HG02970 (cell line): ENCODE measurements around the gene LY6G5C.

Experiments
- ATAC-seq: cut with Tn5 transposase; IDR thresholded peaks from one replicate; pipeline ENCODE4 v1.9.1; 2021; ENCODE audit warnings: mild to moderate bottlenecking, moderate library complexity, moderate number of reproducible peaks; ENCODE audit not compliant: unreplicated experiment, low FRiP score

The LY6G5C gene

GRCh38 chr6:31680226-31681134 lies at the start of gene LY6G5C:
Gene LY6G5C (minus strand): TSS chr6:31681067. CDS start chr6:31680373, 694 bp downstream.
- ATAC-seq: no peak

DNA sequence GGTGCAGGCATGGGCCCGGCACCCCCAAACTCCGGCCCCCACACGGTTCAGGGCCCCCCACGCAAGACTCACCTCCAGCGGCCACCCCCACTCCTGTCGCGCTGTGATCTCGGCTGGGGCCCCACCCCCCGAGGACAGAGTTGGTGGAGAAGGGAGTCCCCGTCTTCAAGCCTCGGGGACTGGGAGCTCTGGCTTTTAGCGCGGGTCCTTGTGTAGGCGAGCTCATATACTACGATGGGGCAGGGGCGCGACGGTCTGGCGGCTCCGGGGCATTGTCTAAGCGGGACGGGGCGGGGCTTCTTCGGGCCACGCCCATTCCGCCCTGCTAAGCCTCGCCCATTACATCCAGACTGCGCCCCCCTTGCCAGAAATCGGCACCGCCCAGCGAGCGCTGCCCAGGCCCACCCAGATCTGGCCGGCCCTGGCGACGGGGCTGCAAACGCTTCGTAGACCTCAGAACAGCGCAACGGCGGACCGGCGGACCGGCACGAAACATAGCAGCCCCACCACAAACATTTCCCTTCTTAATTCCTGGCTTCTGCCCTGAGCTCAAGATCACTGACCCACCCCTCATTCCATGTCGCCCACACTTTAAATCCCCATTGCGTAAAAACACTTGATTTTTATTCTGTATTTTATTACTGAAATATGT lies 49.2 kb upstream of the LY6G5C start:
- peak; percentile 38 for ATAC-seq

GRCh38 chr6:31729515-31729978 lies 48.7 kb upstream of the LY6G5C start:
- ATAC-seq: peak; percentile 42

- no peak for ATAC-seq
Observed at GRCh38 chr6:31728767-31729514, 48.1 kb upstream of the LY6G5C start, which contains the start of gene DDAH2. Gene DDAH2 (minus strand): TSS chr6:31729299. CDS start chr6:31729161, 138 bp downstream.

DNA sequence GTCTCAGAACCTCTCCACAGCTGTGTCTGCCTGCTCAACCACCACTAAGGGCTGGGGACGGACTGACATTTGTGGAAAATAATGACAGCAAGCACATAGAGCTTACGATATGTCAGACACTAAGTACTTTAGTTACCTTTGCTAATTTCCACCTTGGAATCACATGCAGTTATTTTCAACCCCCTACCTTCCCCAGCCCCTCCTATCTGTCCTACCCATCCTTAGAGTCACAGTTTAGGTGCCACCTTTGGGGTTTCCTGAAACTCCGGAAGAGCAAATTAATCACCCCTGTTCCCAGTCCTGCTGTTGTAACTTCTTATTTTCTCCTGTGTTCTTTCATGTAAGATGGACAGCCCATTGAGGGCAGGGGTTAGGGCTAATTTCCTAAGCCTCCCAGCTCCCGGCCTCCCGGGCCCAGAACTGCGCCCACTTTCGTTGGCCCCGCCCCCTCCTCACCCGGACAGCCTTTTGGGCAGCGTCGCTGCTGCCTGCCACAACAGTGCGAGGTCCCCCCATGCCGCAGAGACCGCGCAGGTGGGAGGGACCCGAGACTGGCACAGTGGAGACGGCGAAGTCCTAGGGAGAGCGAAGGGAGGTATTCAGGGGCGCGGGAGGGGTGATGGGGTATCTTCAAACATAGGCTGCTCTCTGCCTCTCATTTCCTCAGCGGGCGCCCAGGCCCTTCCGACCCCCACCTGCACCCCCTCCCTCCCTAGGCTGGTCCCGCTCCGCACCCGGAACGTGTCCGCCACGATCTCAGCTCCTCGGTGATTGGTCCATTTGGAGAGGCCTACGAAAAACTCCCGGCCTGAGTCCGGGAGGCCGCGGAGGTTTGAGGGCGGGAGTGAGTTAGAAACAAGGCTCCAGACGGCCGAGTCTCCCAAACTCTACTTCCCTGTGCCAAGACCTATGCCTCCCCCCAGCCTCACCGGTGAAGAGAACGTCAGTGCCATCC lies 47.1 kb upstream of the LY6G5C start:
- ATAC-seq: no peak

DNA sequence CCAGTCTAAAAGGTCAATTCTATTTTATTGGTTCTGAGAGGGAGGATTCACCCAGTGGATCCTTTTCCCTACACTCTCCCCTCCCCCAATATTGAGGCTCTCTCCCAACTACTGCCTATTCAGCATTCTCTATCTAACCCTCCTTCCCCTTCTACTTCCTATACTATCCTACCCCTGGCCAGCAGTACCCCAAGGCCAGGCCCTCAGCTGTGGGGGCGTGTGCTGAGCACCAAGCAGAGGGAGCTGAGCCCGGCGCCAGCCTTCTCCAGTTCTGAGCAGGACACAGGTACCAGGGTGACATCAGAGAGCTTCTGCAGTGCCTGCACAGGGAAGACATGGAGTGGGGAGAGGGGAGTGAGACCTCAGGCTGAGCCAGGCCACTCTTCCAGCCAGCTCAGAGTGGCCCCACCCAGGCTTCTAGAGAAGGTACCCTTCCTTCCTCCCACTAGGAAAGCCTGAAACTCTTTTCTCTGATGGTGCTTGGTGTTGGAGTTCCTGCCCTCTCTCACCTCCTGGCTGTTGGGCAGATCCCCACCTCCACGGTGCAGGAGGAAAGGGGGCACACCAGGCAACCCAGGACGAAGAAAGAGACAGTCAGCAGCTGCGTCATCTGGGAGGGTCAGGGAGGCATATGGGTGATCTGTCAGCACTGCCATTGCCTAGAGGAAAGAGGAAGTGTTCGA lies 46.3 kb upstream of the LY6G5C start:
- no peak for ATAC-seq

DNA sequence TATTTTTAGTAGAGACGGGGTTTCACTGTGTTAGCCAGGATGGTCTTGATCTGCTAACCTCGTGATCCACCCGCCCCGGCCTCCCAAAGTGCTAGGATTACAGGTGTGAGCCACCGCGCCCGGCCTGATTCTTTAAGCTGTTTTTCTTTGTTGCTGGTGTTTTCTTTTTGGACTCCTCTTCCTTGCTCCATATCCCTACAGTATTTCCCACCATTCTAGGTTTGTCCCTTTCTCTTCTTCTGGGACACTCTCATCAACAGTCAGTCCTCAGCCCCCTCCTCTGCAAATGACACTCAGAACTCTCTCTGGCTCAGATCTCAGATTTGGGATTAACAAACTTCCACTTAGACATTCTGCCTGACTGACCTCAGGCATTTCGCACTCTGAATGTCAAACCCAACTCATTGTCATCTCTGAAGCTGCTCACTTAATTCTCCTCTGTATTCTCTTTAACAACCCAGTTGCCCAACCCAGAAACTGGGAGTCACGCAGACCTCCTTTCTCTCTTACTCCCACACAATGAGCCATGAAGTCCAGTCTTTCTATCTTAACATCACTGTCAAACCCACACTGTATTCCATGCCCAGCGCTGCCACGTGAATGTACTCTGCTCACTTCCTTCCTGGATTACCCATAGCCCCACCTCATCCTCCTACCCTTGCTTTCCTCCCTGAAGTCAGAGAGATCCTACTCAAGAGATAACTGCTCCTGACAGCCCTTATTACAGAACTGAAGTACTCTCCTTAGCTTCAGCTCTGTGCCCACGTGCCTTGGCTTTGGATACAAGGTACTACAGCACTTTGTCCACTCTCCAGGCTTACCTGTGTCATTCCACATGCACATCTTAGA lies 44.9 kb upstream of the LY6G5C start:
- ATAC-seq: no peak

GRCh38 chr6:31723980-31724691 lies 43.3 kb upstream of the LY6G5C start:
- ATAC-seq: no peak

GRCh38 chr6:31723245-31723979 lies 42.5 kb upstream of the LY6G5C start, which contains the start of gene MPIG6B:
Gene MPIG6B (plus strand): TSS chr6:31723373. CDS start chr6:31723384, 11 bp downstream.
- ATAC-seq: no peak

DNA sequence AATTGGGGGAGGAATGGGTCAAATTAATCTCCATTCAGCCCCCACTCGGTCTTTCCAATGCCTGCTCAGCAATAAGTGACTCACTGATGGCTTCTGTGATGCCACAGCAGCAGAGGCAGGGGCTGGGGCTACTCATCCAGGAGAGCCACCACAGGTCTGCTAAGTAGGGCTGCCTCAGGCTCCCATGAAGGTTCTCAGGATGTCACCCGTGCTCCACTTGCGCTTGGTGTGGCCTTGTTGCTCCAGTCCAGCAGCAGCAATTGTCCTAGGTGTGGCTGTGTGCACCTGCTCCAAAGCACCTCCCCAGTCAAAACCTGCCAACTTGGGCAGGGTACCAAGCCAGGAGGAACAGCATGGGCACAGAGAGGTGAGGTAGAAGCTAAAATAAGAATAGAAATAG lies 41.3 kb upstream of the LY6G5C start:
- ATAC-seq: no peak

DNA sequence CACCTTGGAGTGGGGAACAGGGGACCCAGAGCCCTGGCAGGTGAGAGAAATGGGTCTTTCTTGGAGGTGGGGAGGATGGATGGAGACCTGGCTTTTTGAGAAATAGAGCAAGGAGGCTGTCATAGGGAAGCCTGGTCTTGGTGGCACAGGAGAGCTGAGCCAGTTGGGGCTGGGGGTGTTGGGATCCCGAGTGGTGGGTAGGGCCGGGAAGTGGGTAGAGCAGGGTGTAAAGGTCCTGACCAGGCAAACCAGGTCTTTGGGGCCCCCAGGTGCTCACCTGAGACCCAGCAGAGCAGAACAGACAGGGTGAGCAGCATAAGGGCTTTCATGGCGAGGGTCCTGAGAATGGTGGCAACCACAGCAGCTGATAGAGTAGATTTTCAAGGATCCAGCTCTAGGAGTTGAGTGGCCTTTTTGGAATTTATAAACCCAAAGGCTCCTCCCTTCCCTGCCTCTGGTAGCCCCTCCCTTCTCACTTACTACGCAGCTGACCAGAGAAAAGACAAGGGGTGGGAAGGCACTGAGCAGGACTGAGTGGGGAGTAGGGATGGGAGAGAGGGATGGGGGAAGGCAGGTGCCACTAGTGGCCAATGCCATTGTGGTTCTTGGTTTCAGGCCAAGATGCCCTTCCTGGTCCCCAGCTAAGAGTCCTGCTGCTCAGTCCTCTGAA lies 40.6 kb upstream of the LY6G5C start, which contains the start of gene LY6G6C:
TSS of gene LY6G6C (minus strand) at position 396 of the 670 bp plus-strand sequence. CDS start at position 329, 67 bp downstream.
- ATAC-seq: no peak

GRCh38 chr6:31720196-31720770 lies 39.4 kb upstream of the LY6G5C start:
- no peak for ATAC-seq

- no peak for ATAC-seq
Observed at GRCh38 chr6:31719001-31719400, 38.1 kb upstream of the LY6G5C start.

DNA sequence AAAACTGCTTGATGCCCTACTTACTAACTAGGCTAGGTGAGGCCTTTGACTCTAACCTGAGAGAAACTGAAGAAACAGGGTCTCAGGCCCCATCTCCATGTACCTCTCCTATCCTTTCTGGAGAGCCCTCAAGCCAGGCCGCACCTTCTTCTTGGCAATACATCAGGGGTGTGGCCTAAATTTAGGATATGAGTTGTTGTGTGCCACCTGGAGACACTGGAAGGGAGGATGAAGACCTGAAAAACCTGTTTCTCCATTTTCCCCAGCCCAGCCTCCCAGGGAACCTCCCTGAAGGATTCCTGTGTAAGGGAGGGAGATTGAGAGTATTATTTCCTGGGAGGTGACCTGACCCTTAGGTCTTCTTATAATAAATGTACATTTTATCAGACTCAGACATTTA lies 37.4 kb upstream of the LY6G5C start:
- no peak for ATAC-seq

DNA sequence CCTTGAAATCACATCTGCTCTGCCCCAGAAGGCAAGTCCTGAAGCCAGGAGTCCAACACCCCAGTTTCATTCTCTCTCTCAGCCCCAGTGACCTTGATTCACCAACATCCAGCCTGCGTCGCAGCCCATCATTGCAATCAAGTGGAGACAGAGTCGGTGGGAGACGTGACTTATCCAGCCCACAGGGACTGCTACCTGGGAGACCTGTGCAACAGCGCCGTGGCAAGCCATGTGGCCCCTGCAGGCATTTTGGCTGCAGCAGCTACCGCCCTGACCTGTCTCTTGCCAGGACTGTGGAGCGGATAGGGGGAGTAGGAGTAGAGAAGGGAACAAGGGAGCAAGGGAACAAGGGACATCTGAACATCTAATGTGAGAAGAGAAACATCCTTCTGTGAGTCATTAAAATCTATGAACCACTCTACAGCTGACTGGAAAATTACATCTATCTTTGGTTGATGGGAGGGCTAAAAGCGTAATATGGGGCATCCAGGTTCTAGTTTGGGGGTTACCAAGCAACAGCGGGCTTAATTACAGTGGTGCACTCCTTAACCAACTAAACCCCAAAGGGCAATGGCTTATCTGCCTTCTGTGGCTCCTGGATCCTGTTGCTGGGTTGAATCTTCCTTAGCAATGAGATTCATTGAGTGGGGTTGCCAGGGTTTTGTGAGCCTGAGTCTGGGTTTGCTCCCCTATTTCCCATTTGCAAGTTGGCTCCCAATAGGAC lies 36.8 kb upstream of the LY6G5C start:
- ATAC-seq: no peak
